Fibroblast of lung (primary cell): Measurements from ENCODE around the gene SYT9. TPM values are rescaled to one million over a fixed set of nuclear protein-coding genes. Genes with fewer than 3 reads are reported as not detected.

Experiments
- DNase-seq, 2 donors: peaks; one replicate each; pipeline versions ENCODE4 v3.0.0 to v3.0.0-alpha.2; 2010; ENCODE audit warnings: low read depth in 2 of 2
- H2AFZ ChIP-seq: 2 replicates; pipeline ENCODE4 v1.5.1; 2012; ENCODE audit warnings: low read length, control low read depth, inconsistent platforms
- H3K27ac ChIP-seq: 2 replicates; pipeline ENCODE4 v1.5.1; 2011; ENCODE audit warnings: low read length, control low read depth; ENCODE audit not compliant: insufficient read depth
- H3K27me3 ChIP-seq: 2 replicates; pipeline ENCODE4 v1.5.1; 2011; ENCODE audit warnings: mild to moderate bottlenecking, low read length; ENCODE audit not compliant: control insufficient read depth, insufficient read depth
- H3K36me3 ChIP-seq: 2 replicates; pipeline ENCODE4 v1.5.1; 2011; ENCODE audit warnings: low read length; ENCODE audit not compliant: control insufficient read depth, insufficient read depth
- H3K4me1 ChIP-seq: 2 replicates; pipeline ENCODE4 v1.5.1; 2011; ENCODE audit warnings: low read length; ENCODE audit not compliant: control insufficient read depth, insufficient read depth; ENCODE audit errors: extremely low read depth
- H3K4me2 ChIP-seq: 2 replicates; pipeline ENCODE4 v1.5.1; 2011; ENCODE audit warnings: low read length, control low read depth; ENCODE audit not compliant: insufficient read depth; ENCODE audit errors: extremely low read depth
- H3K4me3 ChIP-seq, 4 experiments: fragments of 200-600 bp in 1 of 4; sonication (generic) in 1 of 4; replicated peaks in 1 of 4; 2 replicates each; pipeline ENCODE4 v1.5.1; 2011 to 2016; ENCODE audit warnings: low read length in 4 of 4, low read depth in 3 of 4, mild to moderate bottlenecking in 3 of 4, control low read depth in 2 of 4, inconsistent platforms in 1 of 4, mixed read lengths in 1 of 4; ENCODE audit not compliant: insufficient read depth in 1 of 4; ENCODE audit errors: control extremely low read depth in 1 of 4
- H3K79me2 ChIP-seq: 2 replicates; pipeline ENCODE4 v1.5.1; 2012; ENCODE audit warnings: mild to moderate bottlenecking, low read length, inconsistent platforms; ENCODE audit not compliant: control insufficient read depth, insufficient read depth
- H3K9ac ChIP-seq: 2 replicates; pipeline ENCODE4 v1.5.1; 2011; ENCODE audit warnings: mild to moderate bottlenecking, low read length, control low read depth; ENCODE audit not compliant: insufficient read depth
- H3K9me3 ChIP-seq: 2 replicates; pipeline ENCODE4 v1.5.1; 2012; ENCODE audit warnings: low read depth, low read length; ENCODE audit not compliant: control insufficient read depth, insufficient read depth
- H4K20me1 ChIP-seq: 2 replicates; pipeline ENCODE4 v1.5.1; 2011; ENCODE audit warnings: low read length; ENCODE audit not compliant: control insufficient read depth, insufficient read depth; ENCODE audit errors: extremely low read depth
- CTCF ChIP-seq, 2 donors: IDR thresholded peaks in 1 of 2; conservative IDR thresholded peaks in 1 of 2; 1 replicate in 1 of 2; 2 replicates in 1 of 2; pipeline ENCODE4 v1.5.1; 2011 to 2012; ENCODE audit warnings: low read length in 2 of 2, control low read depth in 1 of 2, inconsistent platforms in 1 of 2, low read depth in 1 of 2, mild to moderate bottlenecking in 1 of 2
- EZH2 ChIP-seq: IDR thresholded peaks from 2 replicates; pipeline ENCODE4 v1.5.1; 2012; ENCODE audit warnings: low read length, control low read depth, mild to moderate bottlenecking; ENCODE audit errors: missing control alignments
- polyA plus RNA-seq, 2 donors: library from polyadenylated mRNA; depleted of rRNA in 1 of 2; stranded (reverse) in 1 of 2; unstranded in 1 of 2; fragments of >200 nt; gene quantifications; 2 replicates each; pipeline ENCODE4 v1.2.1, GENCODE V29; 2011 to 2012; ENCODE audit warnings: missing spikeins in 1 of 2
- total RNA-seq: library from RNA; depleted of rRNA; stranded (reverse); fragments of >200 nt; gene quantifications from 2 replicates; pipeline ENCODE4 v1.2.1, GENCODE V29; 2014

The SYT9 gene
- total and polyA plus RNA-seq, 2 donors (not counting 1 experiment from before 2014, with no cell fraction given): not detected

DNA sequence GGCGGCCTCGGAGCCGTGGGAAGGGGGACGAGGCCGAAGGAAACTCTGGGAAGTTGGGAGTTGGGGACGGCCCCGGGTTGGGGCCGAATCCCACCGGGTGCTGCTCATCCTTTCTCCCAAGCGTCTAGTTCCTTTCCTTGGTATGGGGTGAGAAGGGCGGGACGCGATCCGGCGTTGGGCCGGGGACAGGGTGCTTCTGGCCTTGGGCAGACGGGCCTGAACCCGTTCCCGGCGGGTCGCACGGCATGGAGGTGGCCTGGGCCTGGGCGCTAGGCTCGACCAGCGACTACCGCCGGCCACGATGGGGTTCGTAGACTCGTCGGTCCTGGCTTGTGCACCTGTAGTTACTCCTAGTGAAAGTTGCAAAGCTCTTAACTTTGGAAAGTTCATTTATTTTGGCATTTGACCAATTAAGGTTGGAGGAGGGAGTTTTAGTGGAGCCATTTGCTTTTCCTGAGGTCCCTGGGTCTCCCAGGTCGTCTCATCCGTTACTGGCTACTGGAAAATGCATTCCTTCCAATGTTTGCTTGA, 1.0 kb downstream of the SYT9 start:
- H2AFZ ChIP-seq: no peak overlapping the region
- no peak overlapping the region for H3K27ac ChIP-seq
- no peaks in the 10 kb centered on the region for H3K36me3 ChIP-seq
- TF ChIP-seq CTCF (conservative IDR thresholded peaks at IDR 0.05 in 1 of 2, IDR thresholded peaks at IDR 0.05 in 1 of 2; ENCODE audit: low read depth in 1 of 2, low read length in 2 of 2) (no peak), EZH2 (peak; percentile 73)
- no peaks in the 10 kb centered on the region for H3K4me1 ChIP-seq
- H3K79me2 ChIP-seq: no peaks in the 10 kb centered on the region
- H4K20me1 ChIP-seq: no peaks in the 10 kb centered on the region
- no peak overlapping the region for H3K4me3 ChIP-seq
- no peak for DNase-seq
- H3K4me2 ChIP-seq: no peak overlapping the region
- H3K9ac ChIP-seq: no peak overlapping the region
- H3K27me3 ChIP-seq: peaks cover 20% of the 10 kb centered on the region
- no peaks in the 10 kb centered on the region for H3K9me3 ChIP-seq

- no peak overlapping the region for H3K4me2 ChIP-seq
- no peaks in the 10 kb centered on the region for H4K20me1 ChIP-seq
- DNase-seq: no peak
Measured at GRCh38 chr11:7253800-7254199, 2.1 kb downstream of the SYT9 start.

GRCh38 chr11:7254731-7255291, 3.1 kb downstream of the SYT9 start:
- H3K4me2 ChIP-seq: no peak overlapping the region
- TF ChIP-seq CTCF (conservative IDR thresholded peaks at IDR 0.05 in 1 of 2, IDR thresholded peaks at IDR 0.05 in 1 of 2; ENCODE audit: low read depth in 1 of 2, low read length in 2 of 2): no peak
- TF ChIP-seq EZH2: no peak
- no peaks in the 10 kb centered on the region for H3K36me3 ChIP-seq
- no peaks in the 10 kb centered on the region for H4K20me1 ChIP-seq
- no peak overlapping the region for H2AFZ ChIP-seq
- H3K79me2 ChIP-seq: no peaks in the 10 kb centered on the region
- no peaks in the 10 kb centered on the region for H3K9me3 ChIP-seq
- H3K4me3 ChIP-seq: no peak overlapping the region
- no peak overlapping the region for H3K27ac ChIP-seq
- DNase-seq: no peak
- H3K4me1 ChIP-seq: no peaks in the 10 kb centered on the region
- no peak overlapping the region for H3K9ac ChIP-seq
- peaks cover 20% of the 10 kb centered on the region for H3K27me3 ChIP-seq

More at GRCh38 chr11:7253800-7254199, 2.1 kb downstream of the SYT9 start:
- peaks cover 20% of the 10 kb centered on the region for H3K27me3 ChIP-seq
- H3K9ac ChIP-seq: no peak overlapping the region
- H3K9me3 ChIP-seq: no peaks in the 10 kb centered on the region
- no peak overlapping the region for H3K27ac ChIP-seq
- H3K4me1 ChIP-seq: no peaks in the 10 kb centered on the region
- no peak overlapping the region for H2AFZ ChIP-seq
- TF ChIP-seq EZH2 (no peak), CTCF (conservative IDR thresholded peaks at IDR 0.05 in 1 of 2, IDR thresholded peaks at IDR 0.05 in 1 of 2; ENCODE audit: low read depth in 1 of 2, low read length in 2 of 2) (no peak)
- H3K36me3 ChIP-seq: no peaks in the 10 kb centered on the region
- H3K4me3 ChIP-seq: no peak overlapping the region
- H3K79me2 ChIP-seq: no peaks in the 10 kb centered on the region
